Left ventricle myocardium superior (tissue), 1 donor: Measurements from ENCODE around the gene PXDN. TPM values are rescaled to one million over a fixed set of nuclear protein-coding genes. Genes with fewer than 3 reads are reported as not detected.
"Not testable (repeated sequence)": the region's sequence is repeated elsewhere in the genome, so short reads cannot be mapped to it uniquely, and the experiment has no call there.

Experiments used
- ATAC-seq: fragments of 200-7000 bp; cut with Tn5 transposase; one replicate; pipeline ENCODE4 v1.9.1; 2020; ENCODE audit warnings: mild to moderate bottlenecking, moderate library complexity
- DNase-seq: peaks from one replicate; pipeline ENCODE4 v3.0.0-alpha.2; 2020
- intact Hi-C: fragments of 100-400 bp; cut with micrococcal nuclease; formaldehyde crosslinking; loops from one replicate; pipeline ENCODE4 v1.11.0; 2022
- total RNA-seq: library from RNA; stranded (reverse); fragmentation: NEBNext Ultra II Directional; extraction: Animal tissue kit (Norgen Biotek cat#: 25700); gene quantifications from one replicate; pipeline ENCODE4 v1.2.1, GENCODE V29; 2021
- donor health status: DM: no; HTN: yes; CAD: no; lungs with severe emphysema.

The PXDN gene
- total RNA-seq, 1 donor from 2014 or later: 18.5 TPM

DNA sequence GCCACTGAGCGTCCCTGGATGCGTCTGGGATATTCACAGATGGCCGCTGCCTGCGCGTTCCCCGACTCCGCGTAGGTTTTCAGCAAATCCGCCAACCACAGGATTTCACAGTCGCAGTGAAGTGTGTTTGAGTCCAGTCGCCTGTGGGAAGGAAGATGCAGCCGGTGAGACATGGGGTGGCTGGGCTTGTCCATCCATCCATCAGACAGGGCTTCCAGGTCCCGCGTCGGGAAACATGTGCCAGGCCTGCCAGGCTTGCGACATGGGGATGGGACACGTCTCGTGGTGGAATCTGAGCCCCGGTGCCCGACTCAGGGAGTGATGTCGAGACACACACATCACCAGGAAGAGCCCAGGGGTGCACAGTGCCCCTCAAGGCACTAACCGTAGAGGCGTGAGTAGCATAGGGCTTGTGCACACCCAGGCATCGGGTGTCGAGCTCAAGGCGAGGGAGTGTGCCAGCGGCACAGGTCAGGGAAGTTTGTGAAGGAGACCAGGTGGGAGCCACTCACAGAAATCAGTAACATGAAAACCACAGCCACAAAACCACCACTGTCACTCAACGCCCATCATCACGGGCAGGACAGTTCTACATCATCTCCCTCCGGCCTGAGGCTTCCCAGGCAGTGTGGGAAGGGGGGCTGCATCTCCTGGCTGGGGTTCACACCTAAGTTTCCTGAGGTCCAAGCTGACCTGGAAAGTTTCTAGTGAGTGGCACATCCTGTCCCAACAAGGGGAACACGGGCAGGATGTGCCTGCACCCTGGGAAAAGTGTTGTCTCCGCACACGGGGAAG, 63.9 kb downstream of the PXDN start:
- ATAC-seq: no peak
- intact Hi-C loops: no loop called here
- DNase-seq: no peak

DNA sequence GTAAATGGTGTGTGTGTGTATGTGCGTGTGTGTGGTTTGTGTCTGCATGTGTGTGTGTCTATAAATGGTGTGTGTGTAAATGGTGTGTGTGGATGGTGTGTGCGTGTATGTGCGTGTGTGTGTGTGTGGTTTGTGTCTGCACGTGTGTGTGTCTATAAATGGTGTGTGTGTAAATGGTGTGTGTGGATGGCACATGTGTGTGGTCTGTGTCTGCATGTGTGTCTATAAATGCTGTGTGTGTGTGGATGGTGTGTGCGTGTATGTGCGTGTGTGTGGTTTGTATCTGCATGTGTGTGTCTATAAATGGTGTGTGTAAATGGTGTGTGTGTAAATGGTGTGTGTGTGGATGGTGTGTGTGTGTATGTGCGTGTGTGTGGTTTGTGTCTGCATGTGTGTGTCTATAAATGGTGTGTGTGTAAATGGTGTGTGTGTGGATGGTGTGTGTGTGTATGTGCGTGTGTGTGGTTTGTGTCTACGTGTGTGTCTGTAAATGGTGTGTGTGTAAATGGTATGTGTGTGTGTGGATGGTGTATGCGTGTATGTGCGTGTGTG, 64.8 kb downstream of the PXDN start:
- ATAC-seq, intact Hi-C loops, DNase-seq: not testable (repeated sequence)

DNA sequence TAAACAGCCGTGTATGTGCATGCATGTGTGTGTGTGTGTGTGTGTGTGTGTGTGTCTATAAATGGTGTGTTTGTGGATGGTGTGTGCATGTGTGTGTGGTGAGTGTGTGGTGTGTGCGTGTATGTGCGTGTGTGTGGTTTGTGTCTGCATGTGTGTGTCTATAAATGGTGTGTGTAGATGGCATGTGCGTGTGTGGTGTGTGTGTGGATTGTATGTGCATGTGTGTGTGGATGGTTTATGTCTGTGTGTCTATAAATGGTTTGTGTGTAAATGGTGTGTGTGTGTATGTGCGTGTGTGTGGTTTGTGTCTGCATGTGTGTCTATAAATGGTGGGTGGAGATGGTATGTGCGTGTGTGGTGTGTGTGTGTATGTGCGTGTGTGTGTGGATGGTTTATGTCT, 65.2 kb downstream of the PXDN start:
- DNase-seq, ATAC-seq, intact Hi-C loops: not testable (repeated sequence)

DNA sequence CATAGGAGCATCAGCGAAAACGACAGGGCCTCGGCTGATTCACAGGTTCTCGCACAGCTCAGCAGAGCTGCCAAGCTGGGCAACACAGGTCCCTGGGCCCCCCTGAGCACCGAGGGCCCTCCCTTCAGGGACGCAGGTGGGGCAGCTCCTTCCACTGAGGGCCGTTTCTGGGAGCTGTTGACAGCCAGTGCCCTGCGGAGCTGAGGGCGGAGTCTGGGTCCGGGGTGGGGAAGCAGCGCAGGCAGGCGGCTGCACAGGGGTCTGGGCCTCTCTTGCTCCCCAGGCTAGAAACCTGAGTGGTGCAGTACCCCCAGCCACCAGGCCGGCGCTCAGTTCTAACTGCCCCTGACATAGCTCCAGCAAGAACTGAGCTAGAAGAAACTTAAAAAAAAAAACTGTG, 65.7 kb downstream of the PXDN start:
- intact Hi-C loops: no loop called here
- DNase-seq (no peak), ATAC-seq (no peak)

DNA sequence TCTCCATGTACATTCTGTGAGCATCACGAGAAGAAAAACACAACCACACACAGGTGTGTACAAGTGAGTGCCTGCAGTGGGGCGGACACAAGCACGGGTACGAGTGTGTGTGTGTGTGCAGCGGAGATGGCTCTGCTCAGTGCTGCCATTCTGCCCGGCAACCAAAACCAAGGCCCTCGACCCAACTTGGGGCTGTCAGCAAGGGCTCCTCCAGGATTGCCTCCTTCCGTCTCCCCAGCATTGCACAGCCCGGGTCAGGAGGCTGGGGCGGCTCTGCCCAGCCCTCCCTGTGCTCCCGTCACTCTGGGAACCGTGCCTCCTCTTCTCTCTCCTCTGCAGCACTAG, 66.5 kb downstream of the PXDN start:
- DNase-seq: no peak
- intact Hi-C loops: no loop called here

DNA sequence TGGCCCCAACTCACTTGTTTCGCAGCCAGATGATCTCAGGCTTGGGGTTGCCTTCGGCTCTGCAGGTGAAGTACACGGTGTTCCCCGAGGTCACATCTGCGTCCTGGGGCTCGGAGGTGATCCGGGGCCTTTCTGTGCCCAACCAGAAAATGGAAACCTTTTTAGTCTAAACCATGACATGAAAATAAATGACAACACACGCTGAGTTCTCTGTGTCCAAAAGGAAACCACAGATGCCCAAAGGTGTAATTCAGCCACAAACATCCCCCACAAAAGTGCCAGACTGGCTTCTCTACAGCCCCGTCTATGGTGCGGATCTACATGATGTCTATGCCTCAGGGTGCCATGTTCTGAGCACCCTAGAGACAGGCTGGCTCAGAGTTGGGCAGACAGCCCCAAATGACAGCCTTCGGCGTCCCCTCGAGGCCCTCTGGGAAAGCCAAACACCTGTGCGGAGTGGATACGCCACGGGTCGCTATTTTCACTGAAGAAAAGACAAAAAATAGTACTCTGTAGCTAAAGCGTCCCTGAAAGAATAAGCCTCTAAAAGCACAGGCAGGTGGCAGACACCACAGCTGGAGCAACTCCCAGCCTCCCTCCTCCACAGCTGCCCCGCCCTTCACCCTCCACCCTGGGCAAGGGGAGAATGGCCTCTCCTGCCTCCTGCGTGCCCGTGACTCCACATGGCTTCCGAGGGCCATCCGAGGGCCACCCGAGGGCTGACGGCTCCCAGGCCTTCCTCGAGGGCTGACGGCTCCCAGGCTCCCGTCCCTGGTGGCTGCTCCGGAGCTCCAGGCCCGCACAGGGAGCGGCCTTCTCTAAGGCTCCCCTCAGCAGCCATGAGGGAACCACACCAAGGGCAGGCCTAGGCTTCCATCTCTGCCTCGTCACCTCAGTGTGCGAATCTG, 67.1 kb downstream of the PXDN start:
- intact Hi-C loops: no loop called here
- no peak for DNase-seq
- ATAC-seq: no peak

More for the DNA sequence above, 66.5 kb downstream of the PXDN start:
- no peak for ATAC-seq

DNA sequence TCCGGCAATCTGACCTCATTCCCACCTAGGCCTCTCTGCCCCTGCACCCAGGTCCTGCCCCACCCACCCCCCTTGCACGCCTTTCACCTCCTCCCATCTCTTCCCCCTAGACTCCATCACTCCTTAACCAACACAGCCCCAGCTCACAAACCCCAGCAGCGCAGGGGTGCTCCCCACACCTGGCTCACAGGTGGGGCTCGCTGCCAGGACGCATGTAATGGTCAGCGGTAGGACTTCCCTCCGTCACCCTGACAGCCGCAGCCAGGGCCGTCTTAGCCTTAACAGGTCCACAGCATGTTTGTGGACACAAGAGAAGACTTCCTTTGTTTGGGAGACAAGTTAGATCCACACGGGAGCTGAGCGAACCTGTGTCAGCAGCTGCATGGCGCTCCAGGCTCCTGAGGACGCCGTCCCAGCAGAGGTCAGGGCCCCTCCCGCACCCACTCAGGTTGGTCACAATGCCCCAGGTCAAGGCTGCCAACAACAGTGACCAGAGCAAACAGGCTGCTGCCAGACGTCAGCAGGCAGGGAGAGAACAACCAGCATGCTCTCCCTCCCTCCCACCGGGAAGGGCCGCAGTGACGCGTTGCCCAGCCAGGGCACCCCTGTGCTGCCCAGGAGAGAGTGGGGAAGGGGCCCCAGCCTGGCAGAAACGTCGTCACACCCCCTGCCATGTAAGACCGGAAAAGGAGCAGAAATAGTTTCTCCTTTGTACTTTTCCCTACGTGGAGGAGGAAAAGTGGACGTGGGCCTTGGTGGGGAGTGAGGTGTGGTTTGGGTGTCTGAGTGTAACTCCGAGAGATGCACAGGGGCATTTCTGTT, 68.0 kb downstream of the PXDN start:
- DNase-seq (no peak), ATAC-seq (no peak)
- intact Hi-C loops: no loop called here

DNA sequence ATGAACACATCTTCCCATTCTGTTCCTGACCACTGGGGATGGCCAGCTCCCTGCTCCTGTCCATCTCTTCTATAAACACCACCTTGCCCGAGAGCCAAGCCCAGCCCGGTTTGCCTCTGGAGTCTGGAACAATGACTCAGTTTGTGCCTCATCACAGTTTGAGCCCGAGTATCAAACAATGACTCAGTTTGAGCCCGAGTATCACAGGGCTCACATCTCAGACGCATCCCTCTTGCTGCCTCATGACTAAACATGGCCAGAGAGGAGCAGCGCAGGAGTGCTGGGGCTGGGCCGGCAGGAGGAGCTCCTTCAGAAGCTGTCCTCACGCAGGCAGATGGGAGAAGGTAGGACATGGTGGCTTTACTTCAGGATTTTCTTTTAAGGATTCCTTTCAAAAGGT, 68.7 kb downstream of the PXDN start:
- peak; percentile 46 for ATAC-seq
- intact Hi-C loops: no loop called here
- no peak for DNase-seq

DNA sequence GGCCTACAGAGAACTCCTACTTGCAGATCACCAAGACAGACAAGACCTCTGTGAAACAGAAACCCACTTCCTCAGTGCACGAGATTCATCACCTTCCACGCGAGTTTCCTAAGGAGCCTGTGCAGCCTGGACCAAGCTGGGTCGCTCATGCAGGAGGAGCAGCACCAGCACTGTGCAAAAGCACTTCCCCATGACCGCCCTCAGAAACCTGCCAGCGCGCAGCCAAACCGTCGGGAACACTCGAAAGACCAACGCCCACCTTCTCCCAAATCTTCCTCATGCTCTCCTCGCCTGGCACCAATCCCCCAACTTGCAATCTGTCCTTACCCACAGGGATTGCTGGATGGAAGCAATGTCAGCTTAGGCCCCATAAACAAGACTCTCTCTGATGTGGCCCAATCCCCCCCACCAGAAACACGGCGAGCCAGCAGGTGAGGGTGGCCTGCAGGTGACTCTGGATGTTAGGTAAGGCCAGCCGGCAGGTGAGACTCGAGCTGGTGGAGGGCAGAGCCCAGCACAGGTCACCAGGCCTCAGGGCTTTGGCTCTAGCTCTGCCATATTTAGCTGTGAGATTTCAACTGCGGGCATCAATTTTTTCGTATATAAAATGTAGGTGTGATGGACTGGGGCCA, 69.4 kb downstream of the PXDN start:
- DNase-seq (no peak), ATAC-seq (no peak)
- intact Hi-C loops: no loop called here

DNA sequence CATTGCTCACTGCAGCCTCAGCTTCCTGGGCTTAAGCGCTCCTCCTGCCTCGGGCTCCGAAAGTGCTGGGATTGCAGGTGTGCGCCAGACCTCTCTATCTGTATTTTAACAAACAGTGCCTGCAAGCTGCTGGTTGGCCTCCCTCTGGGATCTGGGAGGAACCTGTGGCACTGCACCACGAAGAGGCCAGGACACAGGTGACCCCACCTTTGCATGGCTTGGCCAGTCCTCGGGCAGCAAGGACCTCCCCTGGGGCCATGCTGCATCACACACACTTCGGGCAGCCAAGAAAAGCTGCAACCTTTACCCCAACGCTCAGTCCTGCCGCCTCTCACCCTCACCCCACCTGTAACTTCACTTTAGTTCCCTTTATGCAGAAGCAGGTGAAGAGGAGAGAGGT, 70.0 kb downstream of the PXDN start:
- DNase-seq (no peak), ATAC-seq (no peak)
- intact Hi-C loops: no loop called here

DNA sequence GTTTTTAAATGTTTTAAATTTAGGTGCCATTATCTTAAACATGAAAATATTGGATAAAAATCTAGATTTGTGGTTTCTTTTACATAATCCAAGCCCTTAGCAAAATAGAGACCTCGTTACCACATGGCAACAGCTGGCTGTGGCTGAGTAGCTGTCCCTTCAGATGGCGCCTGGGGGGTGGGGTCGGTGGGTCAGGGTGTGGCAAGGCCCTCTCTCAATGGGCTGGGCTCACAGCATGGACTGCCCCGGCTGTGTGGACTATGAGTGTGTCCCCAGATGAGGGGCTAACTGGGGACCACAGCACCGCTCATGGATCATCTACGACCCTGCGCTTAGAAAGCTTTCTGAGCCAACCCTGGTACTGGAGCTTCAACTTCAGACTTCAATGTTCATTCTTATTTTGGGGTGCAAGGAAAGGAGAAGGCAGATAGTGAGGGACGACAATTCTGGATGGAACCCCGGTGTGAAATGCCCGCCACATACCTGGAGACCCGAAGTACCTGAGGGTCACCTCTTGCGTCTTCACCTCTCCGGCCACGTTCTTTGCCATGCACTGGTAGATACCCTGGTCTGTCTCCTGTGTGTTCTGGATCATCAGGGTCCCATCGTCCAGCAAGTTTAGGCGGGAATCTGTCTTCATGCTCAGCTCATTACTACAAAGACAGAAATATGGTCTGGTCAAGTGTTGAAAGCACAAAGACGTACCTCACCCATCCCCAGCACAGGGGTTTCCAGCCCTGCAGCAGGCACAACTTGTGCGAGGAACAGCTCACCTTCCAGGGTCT, 71.0 kb downstream of the PXDN start:
- DNase-seq (no peak), ATAC-seq (no peak)
- intact Hi-C loops: no loop called here

DNA sequence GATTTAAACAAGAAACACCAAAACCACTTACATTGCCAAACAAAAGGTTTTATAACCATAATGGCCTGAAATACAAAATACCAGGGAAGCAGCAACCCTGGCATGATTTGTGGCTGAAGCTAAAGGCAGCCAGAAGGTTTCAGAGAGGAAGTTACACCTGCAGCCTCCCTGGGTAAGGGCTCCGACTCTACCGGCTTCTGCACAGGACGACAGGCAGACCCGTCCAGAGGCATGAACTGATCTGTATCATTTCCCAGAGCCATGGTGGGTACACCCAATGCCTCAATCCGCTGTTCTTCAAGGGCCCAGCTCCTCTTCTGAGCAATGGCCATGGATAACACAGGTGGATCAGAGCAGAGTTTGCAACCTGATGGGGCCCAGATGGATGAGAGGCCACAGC, 71.6 kb downstream of the PXDN start:
- ATAC-seq (no peak), DNase-seq (no peak)
- intact Hi-C loops: no loop called here

DNA sequence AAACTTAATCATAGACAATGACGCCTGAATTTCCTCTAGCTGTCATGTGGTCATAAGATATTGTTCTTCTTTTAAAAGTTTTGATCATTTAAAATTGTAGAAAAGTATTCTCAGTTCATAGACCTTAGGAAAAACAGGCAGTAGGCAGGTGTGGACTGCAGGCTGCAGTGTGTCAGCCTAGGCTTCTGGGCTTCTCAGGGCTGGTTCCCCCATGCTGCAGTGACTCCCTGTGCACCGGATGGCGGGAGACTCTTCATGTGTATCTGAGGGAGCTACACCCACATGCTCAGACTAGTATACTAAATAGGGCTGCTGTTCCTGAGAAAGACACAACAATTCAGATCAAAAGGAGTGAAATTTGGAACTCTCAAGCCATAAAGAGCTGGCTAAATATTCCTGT, 72.4 kb downstream of the PXDN start:
- DNase-seq: no peak
- no peak for ATAC-seq
- intact Hi-C loops: no loop called here

DNA sequence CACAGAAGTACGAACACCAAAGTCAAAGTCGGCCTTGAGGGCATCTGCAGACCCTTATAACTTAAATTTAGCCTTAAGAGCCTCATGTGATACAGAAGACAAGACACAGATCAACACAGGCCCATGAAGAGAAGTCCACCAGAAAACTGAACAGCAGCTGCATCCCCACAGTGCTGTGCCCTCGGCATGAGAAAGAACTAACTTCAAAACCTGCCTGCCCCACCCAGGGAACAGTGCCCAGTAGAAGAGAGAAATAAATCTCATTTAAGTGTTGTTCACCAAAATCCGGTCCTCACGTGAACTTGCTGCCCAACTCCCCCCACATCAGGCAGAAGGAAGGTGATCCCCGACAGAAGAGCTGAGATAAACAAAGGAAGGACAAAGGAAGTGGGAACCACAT, 73.7 kb downstream of the PXDN start:
- ATAC-seq (no peak), DNase-seq (no peak)
- intact Hi-C loops: no loop called here

DNA sequence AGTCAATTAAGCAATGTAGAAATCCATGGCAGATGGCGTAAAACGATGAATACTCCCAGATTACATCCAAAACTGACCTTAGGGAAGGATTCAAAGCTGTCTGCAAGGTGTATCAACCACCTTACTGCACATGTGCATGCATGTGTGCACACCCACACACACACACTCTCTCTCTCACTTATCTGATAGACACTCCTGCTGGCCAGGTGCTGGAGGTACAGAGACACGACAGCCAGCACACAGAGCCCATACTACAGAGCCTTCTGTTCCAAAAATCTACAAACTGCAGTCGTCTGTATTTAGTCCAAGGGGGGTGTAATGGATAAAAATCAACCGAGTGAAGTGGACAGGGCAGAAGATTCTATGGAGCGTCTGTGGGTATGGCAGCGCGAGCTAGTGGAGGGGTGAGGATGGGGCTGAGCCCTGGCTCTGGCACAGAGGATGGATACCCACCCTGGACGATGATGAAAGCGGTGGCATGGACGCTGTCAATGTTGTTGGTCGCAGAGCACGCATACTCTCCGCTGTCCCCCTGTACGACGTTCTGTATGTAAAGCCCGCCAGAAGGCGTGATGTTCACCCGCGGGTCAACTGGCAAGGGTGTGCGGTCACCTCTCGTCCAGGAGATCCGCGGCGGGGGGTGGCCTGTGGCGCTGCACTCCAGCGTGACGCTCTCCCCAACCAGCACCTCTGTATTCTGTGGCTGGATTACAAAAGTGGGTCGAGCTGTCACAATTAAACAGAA, 78.4 kb downstream of the PXDN start:
- no peak for ATAC-seq
- no peak for DNase-seq
- intact Hi-C loops: no loop called here

DNA sequence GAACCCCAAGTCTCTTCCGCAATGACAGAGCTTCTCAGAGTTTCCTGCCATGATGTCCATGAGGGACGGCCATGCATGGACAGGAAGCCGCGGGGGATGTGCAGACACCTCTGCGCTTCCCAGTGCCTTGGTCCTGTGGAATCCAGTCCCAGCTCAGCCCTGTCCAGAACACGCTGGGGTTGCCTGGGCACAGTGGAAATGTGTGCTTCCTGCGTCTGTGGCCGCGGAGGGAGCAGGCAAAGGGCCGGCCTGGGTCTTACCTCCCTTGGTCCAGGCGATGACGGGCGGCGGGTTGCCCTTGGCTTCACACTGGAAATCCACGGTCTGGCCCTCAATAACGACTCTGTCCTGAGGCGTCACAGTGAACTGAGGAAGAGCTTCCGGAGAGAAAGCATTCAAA, 79.6 kb downstream of the PXDN start:
- intact Hi-C loops: no loop called here
- no peak for ATAC-seq
- peak; percentile 20 for DNase-seq

DNA sequence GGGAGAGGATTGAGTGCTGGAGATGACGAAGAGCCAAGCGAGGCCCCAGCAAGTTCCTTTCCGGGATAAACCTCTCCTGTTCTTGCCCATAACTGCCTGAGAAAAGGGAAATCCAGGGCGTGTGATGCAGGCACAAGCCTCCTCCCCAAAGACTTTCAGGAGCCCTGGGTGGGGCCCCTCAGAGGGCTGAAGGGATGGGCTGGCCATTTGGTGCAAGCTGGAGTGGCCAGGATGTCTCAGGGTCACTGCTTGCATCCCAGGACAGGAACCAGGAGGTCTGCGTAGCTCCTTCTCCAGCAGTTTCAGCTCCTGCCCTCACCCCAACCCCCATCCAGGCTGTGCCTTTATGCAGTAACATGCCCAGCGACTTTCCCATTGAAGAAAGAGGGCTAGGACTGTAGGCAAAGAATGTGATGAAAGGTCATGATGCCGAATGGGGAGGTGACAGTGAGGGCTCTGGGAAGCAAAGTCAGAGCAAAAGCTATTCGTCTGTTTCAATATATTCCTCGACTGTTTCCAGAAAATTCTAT, 80.2 kb downstream of the PXDN start:
- DNase-seq: peak; percentile 6
- ATAC-seq: no peak
- intact Hi-C loops: no loop called here
